Left ventricle myocardium inferior (tissue), 1 donor: ENCODE data around the gene BTNL3. TPM values are rescaled to one million over a fixed set of nuclear protein-coding genes. Genes with fewer than 3 reads are reported as not detected.

Source experiments
- DNase-seq: peaks from one replicate; pipeline ENCODE4 v3.0.0-alpha.2; 2020
- H3K27ac ChIP-seq: fragments of 200-600 bp; replicated peaks from 2 replicates; pipeline ENCODE4 v1.8.0; 2021
- H3K27me3 ChIP-seq: fragments of 200-600 bp; 2 replicates; pipeline ENCODE4 v1.8.0; 2021; ENCODE audit warnings: low read depth
- H3K36me3 ChIP-seq: fragments of 200-600 bp; 2 replicates; pipeline ENCODE4 v1.8.0; 2021
- H3K4me1 ChIP-seq: fragments of 200-600 bp; 2 replicates; pipeline ENCODE4 v1.8.0; 2021
- H3K4me3 ChIP-seq: fragments of 200-600 bp; 2 replicates; pipeline ENCODE4 v1.8.0; 2021; ENCODE audit warnings: mild to moderate bottlenecking, moderate library complexity
- H3K9me3 ChIP-seq: fragments of 200-600 bp; replicated peaks from 2 replicates; pipeline ENCODE4 v1.8.0; 2021
- intact Hi-C: fragments of 100-400 bp; cut with micrococcal nuclease; formaldehyde crosslinking; loops from one replicate; pipeline ENCODE4 v1.11.0; 2022
- total RNA-seq: library from RNA; stranded (reverse); fragmentation: NEBNext Ultra II Directional; extraction: Animal tissue kit (Norgen Biotek cat#: 25700); gene quantifications from one replicate; pipeline ENCODE4 v1.2.1, GENCODE V29; 2021
- TF ChIP-seq, protein P1 (sequence below): fragments of 200-600 bp; IDR thresholded peaks from 2 replicates; pipeline ENCODE4 v1.8.0; 2021; ENCODE audit warnings: antibody characterized with exemption, mild to moderate bottlenecking, borderline replicate concordance
- donor health status: DM: no; HTN: yes; CAD: no; lungs with severe emphysema.

The BTNL3 gene
- total RNA-seq, 1 donor from 2014 or later: not detected

DNA sequence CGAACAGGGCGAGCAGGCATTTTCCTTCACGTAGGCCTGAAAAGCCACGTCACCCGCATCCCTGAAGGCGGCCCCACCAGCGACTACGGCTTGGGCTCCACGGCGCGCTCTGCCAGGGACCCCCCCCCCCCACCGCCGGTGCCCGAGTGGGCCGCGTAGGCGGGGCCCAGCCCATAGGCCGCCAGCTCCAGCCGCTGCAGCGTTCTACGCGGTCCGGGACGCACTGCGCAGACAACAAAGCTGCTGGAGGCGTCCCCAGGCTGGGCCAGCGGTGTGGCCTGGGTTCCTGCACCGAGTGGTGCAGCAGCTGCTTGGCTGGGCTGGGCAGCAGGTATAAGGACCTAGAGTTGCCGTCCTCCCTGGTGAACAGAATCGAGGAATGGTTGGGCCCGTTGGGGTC lies 18.3 kb upstream of the BTNL3 start:
- no peak overlapping the region for H3K4me3 ChIP-seq
- no peak overlapping the region for H3K27ac ChIP-seq
- H3K27me3 ChIP-seq: peaks cover 6% of the 10 kb centered on the region
- TF ChIP-seq, protein P1, sequence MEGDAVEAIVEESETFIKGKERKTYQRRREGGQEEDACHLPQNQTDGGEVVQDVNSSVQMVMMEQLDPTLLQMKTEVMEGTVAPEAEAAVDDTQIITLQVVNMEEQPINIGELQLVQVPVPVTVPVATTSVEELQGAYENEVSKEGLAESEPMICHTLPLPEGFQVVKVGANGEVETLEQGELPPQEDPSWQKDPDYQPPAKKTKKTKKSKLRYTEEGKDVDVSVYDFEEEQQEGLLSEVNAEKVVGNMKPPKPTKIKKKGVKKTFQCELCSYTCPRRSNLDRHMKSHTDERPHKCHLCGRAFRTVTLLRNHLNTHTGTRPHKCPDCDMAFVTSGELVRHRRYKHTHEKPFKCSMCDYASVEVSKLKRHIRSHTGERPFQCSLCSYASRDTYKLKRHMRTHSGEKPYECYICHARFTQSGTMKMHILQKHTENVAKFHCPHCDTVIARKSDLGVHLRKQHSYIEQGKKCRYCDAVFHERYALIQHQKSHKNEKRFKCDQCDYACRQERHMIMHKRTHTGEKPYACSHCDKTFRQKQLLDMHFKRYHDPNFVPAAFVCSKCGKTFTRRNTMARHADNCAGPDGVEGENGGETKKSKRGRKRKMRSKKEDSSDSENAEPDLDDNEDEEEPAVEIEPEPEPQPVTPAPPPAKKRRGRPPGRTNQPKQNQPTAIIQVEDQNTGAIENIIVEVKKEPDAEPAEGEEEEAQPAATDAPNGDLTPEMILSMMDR: no peak
- peaks cover 10% of the 10 kb centered on the region for H3K9me3 ChIP-seq
- intact Hi-C loops: no loop called here
- no peak for DNase-seq
- H3K4me1 ChIP-seq: no peaks in the 10 kb centered on the region
- no peaks in the 10 kb centered on the region for H3K36me3 ChIP-seq

DNA sequence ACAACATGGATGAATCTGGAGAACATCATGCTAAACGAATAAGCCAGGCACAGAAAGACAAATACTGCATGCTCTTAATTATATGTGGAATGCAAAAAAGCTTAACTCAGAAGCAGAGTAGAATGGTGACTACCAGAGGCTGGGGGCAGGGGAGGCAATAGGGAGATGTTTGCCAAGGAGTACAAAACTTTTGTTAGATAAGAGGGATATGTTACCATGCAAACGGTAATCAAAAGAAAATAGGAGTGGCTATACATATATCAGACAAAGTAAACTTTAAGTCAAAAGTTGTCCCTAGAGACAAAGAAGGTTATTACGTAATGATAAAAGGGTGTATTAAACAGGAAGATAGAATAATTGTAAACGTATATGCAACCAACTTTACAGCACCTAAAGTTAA lies 17.8 kb upstream of the BTNL3 start:
- intact Hi-C loops: no loop called here
- TF ChIP-seq, protein P1: no peak
- Histone ChIP-seq H3K27me3 (peaks cover 6% of the 10 kb centered on the region), H3K4me1 (no peaks in the 10 kb centered on the region), H3K9me3 (peaks cover 12% of the 10 kb centered on the region), H3K36me3 (no peaks in the 10 kb centered on the region), H3K4me3 (no peak overlapping the region), H3K27ac (no peak overlapping the region)
- DNase-seq: no peak

DNA sequence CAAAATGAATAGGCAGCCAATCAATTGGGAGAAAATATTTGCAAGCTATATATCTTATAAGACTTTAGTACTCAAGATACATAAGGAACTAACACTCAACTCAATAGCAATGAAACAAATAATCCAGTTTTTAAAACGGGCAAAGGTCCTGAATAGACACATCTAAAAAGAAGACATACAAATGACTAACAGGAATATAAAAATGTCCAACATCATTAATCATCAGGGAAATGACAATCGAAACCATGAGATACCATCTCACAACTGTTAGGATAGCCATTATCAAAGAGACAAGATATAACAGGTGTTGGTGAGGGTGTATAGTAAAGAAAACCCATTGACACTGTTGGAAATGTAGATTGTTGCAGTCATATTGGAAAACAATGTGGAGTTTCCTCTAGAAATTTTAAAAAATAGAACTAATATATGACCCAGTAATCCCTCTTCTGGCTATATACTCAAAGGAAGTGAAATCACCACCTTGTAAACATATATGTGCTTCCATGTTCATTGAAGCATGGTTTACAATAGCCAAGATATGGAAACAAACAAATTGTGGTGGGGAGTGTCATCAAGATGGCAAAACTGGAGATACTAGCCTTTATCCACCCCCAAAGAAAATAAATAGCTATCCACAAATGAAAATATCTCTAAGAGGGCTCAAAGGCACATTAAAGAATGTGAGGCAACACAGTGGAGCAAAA lies 13.9 kb upstream of the BTNL3 start:
- Histone ChIP-seq H3K4me1 (no peaks in the 10 kb centered on the region), H3K27ac (no peak overlapping the region), H3K27me3 (peaks cover 6% of the 10 kb centered on the region), H3K9me3 (peaks cover 13% of the 10 kb centered on the region), H3K36me3 (no peaks in the 10 kb centered on the region), H3K4me3 (no peak overlapping the region)
- no peak for DNase-seq
- TF ChIP-seq, protein P1: no peak
- intact Hi-C loops: no loop called here

DNA sequence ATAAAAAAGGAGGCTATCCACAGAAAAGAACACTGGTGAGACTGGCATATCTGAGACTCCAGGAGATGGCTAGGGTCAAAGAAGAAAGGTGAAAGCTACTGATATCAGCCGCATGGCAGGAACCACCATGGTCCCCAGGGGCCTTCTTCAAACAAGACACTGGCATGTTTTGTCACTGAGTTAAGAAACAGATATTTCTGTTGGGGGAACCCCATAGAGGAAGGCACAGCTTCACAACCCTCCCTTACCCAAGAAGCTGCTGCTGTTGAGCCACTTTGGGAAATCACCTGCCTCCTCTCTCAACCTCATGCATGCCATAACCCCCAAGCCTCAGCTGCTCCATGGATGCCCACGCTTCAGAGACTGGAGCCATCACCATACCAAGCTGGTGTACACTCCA lies 13.3 kb upstream of the BTNL3 start:
- Histone ChIP-seq H3K36me3 (no peaks in the 10 kb centered on the region), H3K27ac (no peak overlapping the region), H3K9me3 (peaks cover 13% of the 10 kb centered on the region), H3K4me3 (no peak overlapping the region), H3K4me1 (no peaks in the 10 kb centered on the region), H3K27me3 (peaks cover 4% of the 10 kb centered on the region)
- TF ChIP-seq, protein P1: no peak
- intact Hi-C loops: no loop called here
- DNase-seq: no peak

DNA sequence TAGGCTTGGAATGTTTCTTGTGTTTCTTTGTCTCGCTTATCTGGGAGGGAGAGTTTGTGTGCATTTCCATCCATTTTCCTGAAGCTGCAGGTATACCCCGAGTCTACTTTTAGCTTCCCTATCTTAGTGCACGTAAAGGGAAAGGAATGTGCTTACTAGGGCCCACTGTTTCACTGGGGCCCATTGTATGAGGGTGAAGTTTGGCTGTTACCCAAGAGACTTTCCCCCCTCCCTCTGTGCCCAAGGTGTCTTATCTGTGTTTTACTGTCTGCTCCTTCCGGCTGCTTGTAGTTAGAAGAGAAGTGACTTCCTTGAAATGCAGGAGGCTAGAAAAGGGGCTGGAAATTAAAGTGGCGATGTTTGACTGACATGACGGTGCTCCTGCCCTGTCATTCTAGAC lies 12.1 kb upstream of the BTNL3 start:
- Histone ChIP-seq H3K4me3 (no peak overlapping the region), H3K36me3 (no peaks in the 10 kb centered on the region), H3K4me1 (no peaks in the 10 kb centered on the region), H3K9me3 (peaks cover 13% of the 10 kb centered on the region), H3K27ac (no peak overlapping the region), H3K27me3 (peaks cover 14% of the 10 kb centered on the region)
- intact Hi-C loops: no loop called here
- TF ChIP-seq, protein P1: no peak
- DNase-seq: no peak
